Endodermal cell (in vitro differentiated cells): ENCODE data around the gene LMF1. TPM values are rescaled to one million over a fixed set of nuclear protein-coding genes. Genes with fewer than 3 reads are reported as not detected.

ENCODE experiments used
- DNase-seq: peaks from one replicate; pipeline ENCODE4 v3.0.0-alpha.2; 2017
- H3K27ac ChIP-seq: 2 replicates; pipeline ENCODE4 v1.5.1; 2013; ENCODE audit warnings: mild to moderate bottlenecking, low read depth, low read length, moderate library complexity
- H3K27me3 ChIP-seq: 2 replicates; pipeline ENCODE4 v1.6.1; 2013; ENCODE audit warnings: mild to moderate bottlenecking, low read length, moderate library complexity; ENCODE audit not compliant: insufficient read depth, control insufficient read depth, poor library complexity, severe bottlenecking
- H3K36me3 ChIP-seq: 2 replicates; pipeline ENCODE4 v1.7.0; 2013; ENCODE audit warnings: mild to moderate bottlenecking, low read length, moderate library complexity; ENCODE audit not compliant: control insufficient read depth, insufficient read depth
- H3K4me1 ChIP-seq: one replicate; pipeline ENCODE4 v1.7.0; 2013; ENCODE audit warnings: low read length; ENCODE audit not compliant: control insufficient read depth, insufficient read depth
- H3K4me3 ChIP-seq: 2 replicates; pipeline ENCODE4 v1.5.1; 2013; ENCODE audit warnings: mild to moderate bottlenecking, low read length, moderate library complexity
- H3K9ac ChIP-seq: 2 replicates; pipeline ENCODE4 v1.6.1; 2013; ENCODE audit warnings: mild to moderate bottlenecking, low read length, moderate library complexity; ENCODE audit not compliant: poor library complexity, severe bottlenecking; ENCODE audit errors: extremely low read depth
- H3K9me3 ChIP-seq: 2 replicates; pipeline ENCODE4 v1.6.1; 2013; ENCODE audit warnings: mild to moderate bottlenecking, low read length, moderate library complexity; ENCODE audit not compliant: control insufficient read depth
- H3K27ac Mint-ChIP-seq: 2 replicates; pipeline ENCODE4 v1.8.0; 2020; ENCODE audit warnings: mixed read lengths
- H3K27me3 Mint-ChIP-seq: 2 replicates; pipeline ENCODE4 v1.8.0; 2021; ENCODE audit warnings: mild to moderate bottlenecking, mixed read lengths; ENCODE audit not compliant: insufficient read depth
- H3K36me3 Mint-ChIP-seq: 2 replicates; pipeline ENCODE4 v1.8.0; 2020; ENCODE audit warnings: low read depth, mixed read lengths
- H3K4me1 Mint-ChIP-seq: 2 replicates; pipeline ENCODE4 v1.8.0; 2020; ENCODE audit warnings: mixed read lengths
- H3K4me3 Mint-ChIP-seq: 2 replicates; pipeline ENCODE4 v1.8.0; 2020; ENCODE audit warnings: mild to moderate bottlenecking, moderate library complexity, mixed read lengths
- H3K9me3 Mint-ChIP-seq: 2 replicates; pipeline ENCODE4 v1.8.0; 2020; ENCODE audit warnings: mild to moderate bottlenecking, mixed read lengths
- CTCF ChIP-seq: fragments of 200-600 bp; sonication (generic); conservative IDR thresholded peaks from 2 replicates; pipeline ENCODE4 v1.5.0; 2021; ENCODE audit warnings: antibody characterized with exemption, mild to moderate bottlenecking
- WGBS, 2 experiments: methylation state at CpG; one replicate each; pipeline versions ENCODE4 v1.1.5 to v1.1.7; 2013; ENCODE audit warnings: missing lambda C conversion rate in 2 of 2, mixed read lengths in 1 of 2; ENCODE audit not compliant: insufficient coverage in 1 of 2, insufficient read length in 1 of 2; 5-methylcytosine and 5-hydroxymethylcytosine counted together
- total RNA-seq, 2 donors: library from RNA; stranded (reverse); fragmentation: NEBNext Ultra II Directional in 1 of 2; extraction: Animal tissue kit (Norgen Biotek cat#: 25700) in 1 of 2; gene quantifications; 2 replicates in 1 of 2; 3 replicates in 1 of 2; pipeline ENCODE4 v1.2.1, GENCODE V29; 2021

The LMF1 gene
- total RNA-seq, 2 donors from 2014 or later: 13.7 to 15.1 TPM

- Histone ChIP-seq H3K9me3 (no peaks in the 10 kb centered on the region), H3K27me3 (peaks cover 35% of the 10 kb centered on the region), H3K9ac (no peak overlapping the region), H3K4me3 (no peak overlapping the region), H3K27ac (peak overlapping the region; percentile 36), H3K36me3 (no peaks in the 10 kb centered on the region), H3K4me1 (no peaks in the 10 kb centered on the region)
- no peak for DNase-seq
- H3K27ac Mint-ChIP-seq: no peak overlapping the region
- WGBS, 2 experiments: 90 to 94% methylated on average over 14 to 27 of the region's 28 CpGs
- TF ChIP-seq CTCF: no peak
- no peaks in the 10 kb centered on the region for H3K9me3 Mint-ChIP-seq
- H3K4me1 Mint-ChIP-seq: no peaks in the 10 kb centered on the region
- H3K27me3 Mint-ChIP-seq: peaks cover 27% of the 10 kb centered on the region
- H3K4me3 Mint-ChIP-seq: no peak overlapping the region
- H3K36me3 Mint-ChIP-seq: no peaks in the 10 kb centered on the region
Measured at GRCh38 chr16:977081-977701, 6.4 kb upstream of the LMF1 start.

- Mint-ChIP-seq H3K4me3 (no peak overlapping the region), H3K9me3 (peaks cover 2% of the 10 kb centered on the region), H3K27me3 (peaks cover 32% of the 10 kb centered on the region), H3K27ac (no peak overlapping the region), H3K36me3 (no peaks in the 10 kb centered on the region), H3K4me1 (no peaks in the 10 kb centered on the region)
- DNase-seq: no peak
- H3K4me1 ChIP-seq: no peaks in the 10 kb centered on the region
- H3K4me3 ChIP-seq: no peak overlapping the region
- 89 to 91% methylated on average over 16 to 24 of the region's 24 CpGs for WGBS, 2 experiments
- no peaks in the 10 kb centered on the region for H3K9me3 ChIP-seq
- no peaks in the 10 kb centered on the region for H3K36me3 ChIP-seq
- peaks cover 34% of the 10 kb centered on the region for H3K27me3 ChIP-seq
- no peak for TF ChIP-seq CTCF
- H3K9ac ChIP-seq: no peak overlapping the region
- H3K27ac ChIP-seq: peak overlapping the region; percentile 36
Measured at GRCh38 chr16:976389-976931, 5.7 kb upstream of the LMF1 start.

- Mint-ChIP-seq H3K4me3 (no peak overlapping the region), H3K9me3 (peaks cover 3% of the 10 kb centered on the region), H3K36me3 (no peaks in the 10 kb centered on the region), H3K4me1 (no peaks in the 10 kb centered on the region), H3K27ac (no peak overlapping the region), H3K27me3 (peaks cover 33% of the 10 kb centered on the region)
- TF ChIP-seq CTCF: no peak
- Histone ChIP-seq H3K9ac (no peak overlapping the region), H3K4me1 (no peaks in the 10 kb centered on the region), H3K4me3 (no peak overlapping the region), H3K9me3 (no peaks in the 10 kb centered on the region), H3K36me3 (no peaks in the 10 kb centered on the region), H3K27ac (no peak overlapping the region), H3K27me3 (peaks cover 31% of the 10 kb centered on the region)
- WGBS, 2 experiments: 90 to 91% methylated on average over 10 to 12 of the region's 12 CpGs
- DNase-seq: no peak
Measured at GRCh38 chr16:975291-975690, 4.5 kb upstream of the LMF1 start.
